GM19324 (cell line): ENCODE data around the gene HIPK4.
"Not testable (repeated sequence)": the region's sequence is repeated elsewhere in the genome, so short reads cannot be mapped to it uniquely, and the experiment has no call there.

Experiments used
- ATAC-seq: cut with Tn5 transposase; IDR thresholded peaks from one replicate; pipeline ENCODE4 v1.9.1; 2021; ENCODE audit warnings: mild to moderate bottlenecking, moderate library complexity; ENCODE audit not compliant: unreplicated experiment, low FRiP score

HIPK4 gene

GRCh38 chr19:40390084-40390742, at the start of gene HIPK4:
TSS of gene HIPK4 (minus strand) at chr19:40390181. CDS start at chr19:40389902, 279 bp downstream.
- ATAC-seq = no peak

DNA sequence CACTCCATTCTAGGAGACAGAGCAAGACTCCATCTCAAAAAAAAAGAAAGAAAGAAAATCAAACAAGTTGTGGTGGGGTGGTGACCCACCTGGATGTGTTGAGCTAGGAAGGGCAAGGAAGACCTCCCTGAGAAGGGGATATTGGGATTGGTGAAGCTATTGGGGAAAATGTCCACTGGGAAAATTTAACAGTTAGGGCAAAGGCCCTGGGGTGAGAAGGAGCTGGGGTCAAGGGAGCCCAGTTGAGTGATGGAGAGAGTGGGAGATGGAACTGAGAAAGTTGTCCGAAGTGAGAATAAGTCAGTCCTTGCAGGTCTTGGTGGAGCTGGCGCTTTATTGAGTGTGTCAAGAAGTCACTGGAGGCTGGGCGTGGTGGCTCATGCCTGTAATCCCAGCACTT, 48.3 kb upstream of the HIPK4 start:
- ATAC-seq = no peak

- peak; percentile 66 for ATAC-seq
Observed at GRCh38 chr19:40433391-40434216, 43.6 kb upstream of the HIPK4 start.

GRCh38 chr19:40432760-40433159, 42.8 kb upstream of the HIPK4 start:
- ATAC-seq = not testable (repeated sequence)

- ATAC-seq = no peak
Observed at GRCh38 chr19:40431698-40432097, 41.7 kb upstream of the HIPK4 start.

DNA sequence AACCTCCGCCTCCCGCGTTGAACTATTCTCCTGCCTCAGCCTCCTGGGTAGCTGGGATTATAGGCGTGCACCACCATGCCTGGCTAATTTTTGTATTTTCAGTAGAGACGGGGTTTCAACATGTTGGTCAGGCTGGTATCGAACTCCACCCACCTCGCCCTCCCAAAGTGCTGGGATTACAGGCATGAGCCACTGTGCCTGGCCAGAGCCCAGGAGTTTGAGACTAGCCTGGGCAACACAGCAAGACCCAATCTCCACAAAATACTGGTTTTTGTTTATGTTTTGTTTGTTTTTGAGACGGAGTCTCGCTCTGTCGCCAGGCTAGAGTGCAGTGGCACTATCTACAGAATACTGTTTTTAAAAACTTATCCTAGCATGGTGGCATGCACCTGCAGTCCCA, 40.3 kb upstream of the HIPK4 start:
- ATAC-seq = not testable (repeated sequence)

- ATAC-seq = not testable (repeated sequence)
Observed at GRCh38 chr19:40428197-40428596, 38.2 kb upstream of the HIPK4 start.

DNA sequence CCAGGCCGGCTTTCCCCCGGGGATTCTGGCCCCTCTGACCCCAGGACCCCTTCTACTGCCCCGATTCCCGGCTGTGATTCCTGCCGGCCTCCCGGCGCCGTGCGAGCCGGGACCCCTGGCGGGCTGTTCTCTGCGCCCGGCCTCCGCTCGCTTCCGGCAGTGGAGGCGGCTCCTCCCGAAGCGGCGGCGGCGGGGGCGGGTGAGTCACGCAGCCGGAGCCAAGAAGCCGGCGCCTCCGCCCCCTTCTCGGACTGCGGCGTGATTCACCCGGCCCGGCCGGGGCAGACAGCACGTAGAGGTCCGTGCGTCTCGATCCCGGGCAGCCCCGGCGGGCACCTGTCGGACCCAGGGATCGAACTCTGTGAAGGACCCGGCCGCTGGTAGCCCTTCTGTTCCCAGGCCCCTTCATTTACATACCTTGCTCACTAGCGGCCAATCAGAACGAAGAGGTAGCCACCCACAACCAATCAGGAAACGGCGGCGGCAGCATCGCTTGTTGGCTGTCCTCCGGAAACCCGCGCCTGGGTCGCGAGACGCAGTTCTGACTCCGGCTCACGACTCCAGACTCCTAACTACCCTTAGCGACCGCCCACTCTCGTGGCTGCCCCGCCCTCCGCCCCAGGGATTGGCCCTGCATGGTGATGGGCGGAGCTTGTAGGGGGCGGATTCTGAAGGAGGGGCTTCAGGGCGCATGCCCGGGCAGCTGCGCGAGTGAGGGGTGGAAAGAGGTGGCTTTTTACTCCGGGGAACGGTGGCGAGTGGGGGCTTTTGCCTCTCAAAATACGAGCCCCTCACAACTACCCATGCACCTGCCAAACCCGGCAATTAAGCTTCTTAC, 35.7 kb upstream of the HIPK4 start, which contains the start of gene SERTAD1:
SERTAD1 (minus strand) TSS at position 543 of the 838 bp plus-strand sequence. CDS start 2,446 bp downstream, outside the sequence.
- peak; percentile 89 for ATAC-seq

DNA sequence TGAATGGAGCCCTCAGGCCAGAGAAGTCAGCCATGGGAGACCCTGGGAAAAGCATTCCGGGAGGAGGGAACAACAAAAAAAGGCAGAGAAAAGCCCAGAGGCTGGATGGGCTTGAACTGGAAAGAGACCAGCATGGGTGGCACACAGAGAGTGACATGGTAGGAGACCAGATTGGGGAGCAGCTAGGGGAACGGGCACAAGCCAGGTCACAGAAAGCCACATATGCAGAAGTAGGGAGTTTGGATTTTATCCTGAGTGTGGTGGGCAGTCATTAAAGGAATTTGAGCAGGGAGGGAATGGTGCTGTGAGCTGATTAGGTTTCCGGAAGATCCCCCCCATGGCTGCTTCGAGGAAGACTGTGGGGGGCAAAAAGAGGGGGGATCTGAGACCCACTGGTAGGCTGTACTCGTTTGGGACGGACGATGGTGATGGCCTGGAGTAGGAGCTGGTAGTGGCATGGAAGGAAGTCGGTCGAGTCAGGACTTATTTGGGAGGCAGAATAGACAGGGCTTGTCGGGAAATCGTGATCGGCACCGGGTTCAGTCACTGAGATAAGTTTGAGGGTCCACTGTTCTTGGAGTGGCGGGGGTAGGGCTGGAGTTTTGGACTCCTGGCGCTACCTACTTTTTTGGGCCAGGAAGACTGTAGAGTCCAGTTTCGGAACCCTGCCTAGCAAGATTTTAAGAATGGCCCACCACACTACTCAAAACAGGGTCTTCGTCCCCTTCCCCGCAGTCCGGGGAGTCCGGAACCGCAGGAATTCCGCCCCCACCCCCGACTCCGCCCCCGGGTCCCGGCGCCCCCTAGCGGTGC, 34.9 kb upstream of the HIPK4 start:
- no peak for ATAC-seq

DNA sequence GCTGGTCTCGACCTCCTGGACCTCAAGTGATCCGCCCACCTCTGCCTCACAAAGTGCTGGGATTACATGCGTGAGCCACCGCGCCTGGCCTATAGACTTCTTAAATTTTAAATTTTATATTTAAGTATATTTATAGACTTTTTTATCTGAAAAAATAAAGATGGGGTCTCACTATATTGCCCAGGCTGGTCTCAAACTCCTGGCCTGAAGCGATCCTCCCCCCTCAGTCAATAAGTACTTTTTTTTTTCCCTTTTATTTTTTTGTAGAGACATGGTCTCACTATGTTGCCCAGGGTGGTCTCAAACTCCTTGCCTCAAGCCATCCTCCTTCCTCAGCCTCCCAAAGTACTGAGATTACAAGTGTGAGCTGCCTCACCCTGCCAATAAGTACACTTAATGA, 34.0 kb upstream of the HIPK4 start:
- no peak for ATAC-seq

GRCh38 chr19:40422748-40423566, 33.0 kb upstream of the HIPK4 start:
- no peak for ATAC-seq

DNA sequence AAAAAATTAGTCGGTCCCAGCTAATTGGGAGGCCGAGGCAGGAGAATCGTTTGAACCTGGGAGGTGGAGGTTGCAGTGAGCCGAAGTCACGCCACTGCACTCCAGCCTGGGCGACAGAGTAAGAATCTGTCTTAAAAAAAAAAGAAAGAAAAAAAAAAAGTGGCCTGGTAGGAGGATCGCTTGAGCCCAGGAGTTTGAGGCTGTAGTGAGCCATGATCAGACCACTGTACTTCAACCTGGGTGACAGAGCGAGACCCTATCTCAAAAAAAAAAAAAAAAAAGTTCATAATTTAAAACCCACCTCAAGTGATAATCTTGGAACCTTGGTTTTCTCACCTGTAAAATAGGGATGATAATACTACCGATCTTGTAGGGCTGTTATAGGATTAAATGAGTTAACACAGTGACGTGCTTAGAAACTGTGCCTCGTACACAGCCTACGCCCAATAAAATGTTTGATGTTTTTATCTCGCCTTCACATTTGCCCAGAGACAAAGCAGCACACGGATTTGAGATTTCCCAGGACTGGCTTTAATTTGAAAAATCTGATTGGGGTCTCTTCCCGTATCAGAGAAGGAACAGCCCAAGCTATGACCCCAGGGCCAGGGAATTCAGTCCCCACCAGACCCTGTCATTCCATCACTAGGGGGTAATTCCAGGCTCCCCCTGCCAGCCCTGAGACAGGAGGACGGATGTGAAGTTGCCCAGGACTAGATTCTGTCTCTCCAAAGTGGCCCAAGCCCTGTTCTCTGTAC, 32.2 kb upstream of the HIPK4 start:
- ATAC-seq = no peak

GRCh38 chr19:40420766-40421765, 31.1 kb upstream of the HIPK4 start:
- ATAC-seq = peak; percentile 43

DNA sequence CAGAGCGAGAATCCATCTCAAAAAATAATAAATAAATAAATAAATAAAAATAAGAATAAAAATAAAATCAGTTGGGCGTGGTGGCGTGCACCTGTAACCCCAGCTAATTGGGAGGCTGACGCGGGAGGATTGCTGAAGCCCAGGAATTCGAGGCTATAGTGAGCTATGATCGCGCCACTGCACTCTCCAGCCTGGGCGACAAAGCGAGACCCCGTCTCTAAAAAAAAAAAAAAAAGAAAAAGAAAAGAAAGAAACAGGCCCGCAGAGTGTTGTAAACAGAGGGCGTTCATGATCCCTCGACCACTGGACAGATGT, 30.4 kb upstream of the HIPK4 start:
- ATAC-seq = no peak

DNA sequence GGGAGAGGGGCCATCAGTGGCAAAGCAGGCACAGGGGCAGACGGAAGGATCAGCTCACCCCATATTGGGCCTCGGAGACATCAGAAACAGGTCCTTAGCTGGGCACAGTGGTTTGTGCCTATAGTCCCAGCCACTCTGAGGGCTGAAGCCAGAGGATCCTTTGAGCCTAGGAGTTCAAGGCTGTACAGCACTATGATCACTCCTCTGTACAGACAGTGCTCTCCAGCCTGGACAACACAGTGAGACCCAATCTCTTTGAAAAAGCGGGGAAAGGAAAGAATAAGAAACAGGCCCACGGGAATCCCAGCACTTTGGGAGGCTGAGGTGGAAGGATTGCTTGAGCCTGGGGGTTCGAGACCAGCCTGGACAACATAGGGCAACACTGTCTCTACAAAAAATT, 29.8 kb upstream of the HIPK4 start:
- ATAC-seq = no peak

DNA sequence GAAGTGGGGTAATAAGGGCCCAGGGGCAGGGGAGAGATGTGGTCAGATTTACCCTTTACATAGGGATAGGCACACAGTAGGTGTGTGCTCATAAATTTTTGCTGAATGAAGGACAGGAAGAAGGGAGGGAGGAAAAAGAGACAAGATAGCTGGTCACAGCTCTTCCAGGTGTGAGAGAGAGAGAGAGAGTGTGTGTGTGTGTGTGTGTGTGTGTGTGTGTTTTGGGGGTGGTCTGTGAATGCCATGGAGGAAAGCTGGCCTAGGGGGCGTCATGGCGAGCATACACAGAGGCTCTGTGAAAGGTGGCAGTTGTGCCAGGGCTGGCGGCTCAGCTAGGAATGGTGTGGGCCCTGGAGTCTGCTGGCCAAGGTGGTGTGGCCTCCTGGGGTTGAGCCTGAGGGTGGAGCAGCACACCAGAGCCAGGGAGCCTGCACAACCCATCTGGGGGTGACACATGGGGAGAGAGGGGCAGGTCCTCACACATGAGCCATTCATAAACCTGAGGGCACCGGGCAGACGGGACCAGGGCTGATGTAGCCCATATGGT, 29.2 kb upstream of the HIPK4 start:
- no peak for ATAC-seq

DNA sequence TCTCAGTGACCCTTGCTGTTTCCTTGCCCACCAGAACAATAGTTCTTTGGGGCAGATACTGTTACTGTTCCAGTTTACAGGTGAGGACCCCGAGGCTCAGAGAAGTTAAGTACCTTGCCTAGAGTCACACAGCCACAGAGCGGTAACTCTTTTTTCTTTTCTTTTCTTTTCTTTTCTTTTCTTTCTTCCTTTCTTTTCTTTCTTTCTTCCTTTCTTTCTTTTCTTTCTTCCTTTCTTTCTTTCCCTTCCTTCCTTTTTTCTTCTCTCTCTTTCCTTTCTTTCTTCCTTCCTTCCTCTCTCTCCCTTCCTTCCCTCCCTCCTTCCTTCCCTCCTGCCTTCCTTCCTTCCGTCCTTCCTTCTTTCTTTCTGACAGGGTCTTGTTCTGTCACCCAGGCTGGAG, 28.1 kb upstream of the HIPK4 start:
- ATAC-seq = no peak
